ENCODE measurements around the gene COPS8.

DNA sequence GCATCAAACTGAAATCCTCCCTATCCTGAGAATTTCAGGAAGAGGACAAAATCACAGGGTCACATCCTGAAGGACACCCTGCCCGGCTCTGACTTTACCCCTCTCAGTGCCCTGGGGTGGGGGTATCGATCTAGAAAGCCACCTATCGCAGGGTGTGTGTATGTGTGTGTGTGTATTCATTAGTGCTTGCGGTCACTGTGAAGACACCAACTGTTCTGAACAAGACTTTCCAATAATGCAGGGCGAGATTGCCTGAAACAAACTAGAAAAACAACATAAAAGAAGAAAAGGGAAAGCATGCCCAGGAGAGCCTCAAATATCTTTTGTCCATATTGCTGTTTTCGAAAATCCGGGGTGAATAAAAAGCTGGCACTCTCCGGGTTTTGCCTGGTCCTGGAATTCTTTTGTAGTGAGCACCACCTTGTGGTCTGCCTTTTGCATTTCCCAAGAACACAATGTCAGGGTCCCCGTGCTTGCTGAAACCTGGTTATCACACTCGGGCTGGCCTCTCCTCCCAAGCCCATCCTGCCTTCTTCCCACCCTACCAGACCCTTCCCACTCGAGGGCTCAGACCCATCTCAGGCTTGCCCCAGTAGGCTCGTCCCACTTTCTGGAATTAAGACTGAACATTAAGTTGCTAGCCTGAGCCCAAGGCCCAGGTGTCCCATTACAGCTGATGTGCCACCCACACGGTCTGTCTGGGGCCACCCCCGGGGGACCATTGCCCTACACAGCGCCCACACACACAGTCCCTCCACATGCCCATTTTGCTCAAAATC is 25.0 kb upstream of the COPS8 start:
- TF ChIP-seq TCF7 (CRISPR knock-in tag; IDR thresholded peaks at IDR 0.05; ENCODE audit: low read depth) (no peak), TEAD4 (CRISPR knock-in tag; IDR thresholded peaks at IDR 0.05) (no peak), FOXJ3 (CRISPR knock-in tag; IDR thresholded peaks at IDR 0.05; ENCODE audit: borderline replicate concordance) (no peak), JUN (CRISPR knock-in tag; IDR thresholded peaks at IDR 0.05) (no peak), SMAD3 (CRISPR knock-in tag; IDR thresholded peaks at IDR 0.05; ENCODE audit: borderline replicate concordance) (no peak), FOXK1 (CRISPR knock-in tag; IDR thresholded peaks at IDR 0.05) (no peak), CREB1 (CRISPR knock-in tag; IDR thresholded peaks at IDR 0.05) (no peak)
- TF ChIP-seq, protein P1, sequence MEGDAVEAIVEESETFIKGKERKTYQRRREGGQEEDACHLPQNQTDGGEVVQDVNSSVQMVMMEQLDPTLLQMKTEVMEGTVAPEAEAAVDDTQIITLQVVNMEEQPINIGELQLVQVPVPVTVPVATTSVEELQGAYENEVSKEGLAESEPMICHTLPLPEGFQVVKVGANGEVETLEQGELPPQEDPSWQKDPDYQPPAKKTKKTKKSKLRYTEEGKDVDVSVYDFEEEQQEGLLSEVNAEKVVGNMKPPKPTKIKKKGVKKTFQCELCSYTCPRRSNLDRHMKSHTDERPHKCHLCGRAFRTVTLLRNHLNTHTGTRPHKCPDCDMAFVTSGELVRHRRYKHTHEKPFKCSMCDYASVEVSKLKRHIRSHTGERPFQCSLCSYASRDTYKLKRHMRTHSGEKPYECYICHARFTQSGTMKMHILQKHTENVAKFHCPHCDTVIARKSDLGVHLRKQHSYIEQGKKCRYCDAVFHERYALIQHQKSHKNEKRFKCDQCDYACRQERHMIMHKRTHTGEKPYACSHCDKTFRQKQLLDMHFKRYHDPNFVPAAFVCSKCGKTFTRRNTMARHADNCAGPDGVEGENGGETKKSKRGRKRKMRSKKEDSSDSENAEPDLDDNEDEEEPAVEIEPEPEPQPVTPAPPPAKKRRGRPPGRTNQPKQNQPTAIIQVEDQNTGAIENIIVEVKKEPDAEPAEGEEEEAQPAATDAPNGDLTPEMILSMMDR (IDR thresholded peaks at IDR 0.05), result 0 out of 2 replicates have a peak, but pooled peaks have one; percentile 29
- TF ChIP-seq, protein P2, sequence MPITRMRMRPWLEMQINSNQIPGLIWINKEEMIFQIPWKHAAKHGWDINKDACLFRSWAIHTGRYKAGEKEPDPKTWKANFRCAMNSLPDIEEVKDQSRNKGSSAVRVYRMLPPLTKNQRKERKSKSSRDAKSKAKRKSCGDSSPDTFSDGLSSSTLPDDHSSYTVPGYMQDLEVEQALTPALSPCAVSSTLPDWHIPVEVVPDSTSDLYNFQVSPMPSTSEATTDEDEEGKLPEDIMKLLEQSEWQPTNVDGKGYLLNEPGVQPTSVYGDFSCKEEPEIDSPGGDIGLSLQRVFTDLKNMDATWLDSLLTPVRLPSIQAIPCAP (CRISPR knock-in tag; IDR thresholded peaks at IDR 0.05), result no peak
- TF ChIP-seq, protein P3, sequence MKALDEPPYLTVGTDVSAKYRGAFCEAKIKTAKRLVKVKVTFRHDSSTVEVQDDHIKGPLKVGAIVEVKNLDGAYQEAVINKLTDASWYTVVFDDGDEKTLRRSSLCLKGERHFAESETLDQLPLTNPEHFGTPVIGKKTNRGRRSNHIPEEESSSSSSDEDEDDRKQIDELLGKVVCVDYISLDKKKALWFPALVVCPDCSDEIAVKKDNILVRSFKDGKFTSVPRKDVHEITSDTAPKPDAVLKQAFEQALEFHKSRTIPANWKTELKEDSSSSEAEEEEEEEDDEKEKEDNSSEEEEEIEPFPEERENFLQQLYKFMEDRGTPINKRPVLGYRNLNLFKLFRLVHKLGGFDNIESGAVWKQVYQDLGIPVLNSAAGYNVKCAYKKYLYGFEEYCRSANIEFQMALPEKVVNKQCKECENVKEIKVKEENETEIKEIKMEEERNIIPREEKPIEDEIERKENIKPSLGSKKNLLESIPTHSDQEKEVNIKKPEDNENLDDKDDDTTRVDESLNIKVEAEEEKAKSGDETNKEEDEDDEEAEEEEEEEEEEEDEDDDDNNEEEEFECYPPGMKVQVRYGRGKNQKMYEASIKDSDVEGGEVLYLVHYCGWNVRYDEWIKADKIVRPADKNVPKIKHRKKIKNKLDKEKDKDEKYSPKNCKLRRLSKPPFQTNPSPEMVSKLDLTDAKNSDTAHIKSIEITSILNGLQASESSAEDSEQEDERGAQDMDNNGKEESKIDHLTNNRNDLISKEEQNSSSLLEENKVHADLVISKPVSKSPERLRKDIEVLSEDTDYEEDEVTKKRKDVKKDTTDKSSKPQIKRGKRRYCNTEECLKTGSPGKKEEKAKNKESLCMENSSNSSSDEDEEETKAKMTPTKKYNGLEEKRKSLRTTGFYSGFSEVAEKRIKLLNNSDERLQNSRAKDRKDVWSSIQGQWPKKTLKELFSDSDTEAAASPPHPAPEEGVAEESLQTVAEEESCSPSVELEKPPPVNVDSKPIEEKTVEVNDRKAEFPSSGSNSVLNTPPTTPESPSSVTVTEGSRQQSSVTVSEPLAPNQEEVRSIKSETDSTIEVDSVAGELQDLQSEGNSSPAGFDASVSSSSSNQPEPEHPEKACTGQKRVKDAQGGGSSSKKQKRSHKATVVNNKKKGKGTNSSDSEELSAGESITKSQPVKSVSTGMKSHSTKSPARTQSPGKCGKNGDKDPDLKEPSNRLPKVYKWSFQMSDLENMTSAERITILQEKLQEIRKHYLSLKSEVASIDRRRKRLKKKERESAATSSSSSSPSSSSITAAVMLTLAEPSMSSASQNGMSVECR (CRISPR knock-in tag; IDR thresholded peaks at IDR 0.05; ENCODE audit: borderline replicate concordance), result no peak
- TF ChIP-seq, protein P4, sequence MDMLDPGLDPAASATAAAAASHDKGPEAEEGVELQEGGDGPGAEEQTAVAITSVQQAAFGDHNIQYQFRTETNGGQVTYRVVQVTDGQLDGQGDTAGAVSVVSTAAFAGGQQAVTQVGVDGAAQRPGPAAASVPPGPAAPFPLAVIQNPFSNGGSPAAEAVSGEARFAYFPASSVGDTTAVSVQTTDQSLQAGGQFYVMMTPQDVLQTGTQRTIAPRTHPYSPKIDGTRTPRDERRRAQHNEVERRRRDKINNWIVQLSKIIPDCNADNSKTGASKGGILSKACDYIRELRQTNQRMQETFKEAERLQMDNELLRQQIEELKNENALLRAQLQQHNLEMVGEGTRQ (CRISPR knock-in tag; IDR thresholded peaks at IDR 0.05), result no peak

Measured in WTC11 (cell line).